ENCODE measurements around the gene MSANTD7.
"Not testable (repeated sequence)": the region's sequence is repeated elsewhere in the genome, so short reads cannot be mapped to it uniquely, and the experiment has no call there.

MSANTD7 gene, protein sequence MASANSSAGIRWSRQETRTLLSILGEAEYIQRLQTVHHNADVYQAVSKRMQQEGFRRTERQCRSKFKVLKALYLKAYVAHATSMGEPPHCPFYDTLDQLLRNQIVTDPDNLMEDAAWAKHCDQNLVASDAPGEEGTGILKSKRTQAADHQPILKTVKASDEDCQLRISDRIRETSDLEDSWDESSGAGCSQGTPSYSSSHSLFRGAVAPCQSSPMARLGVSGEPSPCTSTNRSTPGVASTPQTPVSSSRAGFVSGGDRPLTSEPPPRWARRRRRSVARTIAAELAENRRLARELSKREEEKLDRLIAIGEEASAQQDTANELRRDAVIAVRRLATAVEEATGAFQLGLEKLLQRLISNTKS

DNA sequence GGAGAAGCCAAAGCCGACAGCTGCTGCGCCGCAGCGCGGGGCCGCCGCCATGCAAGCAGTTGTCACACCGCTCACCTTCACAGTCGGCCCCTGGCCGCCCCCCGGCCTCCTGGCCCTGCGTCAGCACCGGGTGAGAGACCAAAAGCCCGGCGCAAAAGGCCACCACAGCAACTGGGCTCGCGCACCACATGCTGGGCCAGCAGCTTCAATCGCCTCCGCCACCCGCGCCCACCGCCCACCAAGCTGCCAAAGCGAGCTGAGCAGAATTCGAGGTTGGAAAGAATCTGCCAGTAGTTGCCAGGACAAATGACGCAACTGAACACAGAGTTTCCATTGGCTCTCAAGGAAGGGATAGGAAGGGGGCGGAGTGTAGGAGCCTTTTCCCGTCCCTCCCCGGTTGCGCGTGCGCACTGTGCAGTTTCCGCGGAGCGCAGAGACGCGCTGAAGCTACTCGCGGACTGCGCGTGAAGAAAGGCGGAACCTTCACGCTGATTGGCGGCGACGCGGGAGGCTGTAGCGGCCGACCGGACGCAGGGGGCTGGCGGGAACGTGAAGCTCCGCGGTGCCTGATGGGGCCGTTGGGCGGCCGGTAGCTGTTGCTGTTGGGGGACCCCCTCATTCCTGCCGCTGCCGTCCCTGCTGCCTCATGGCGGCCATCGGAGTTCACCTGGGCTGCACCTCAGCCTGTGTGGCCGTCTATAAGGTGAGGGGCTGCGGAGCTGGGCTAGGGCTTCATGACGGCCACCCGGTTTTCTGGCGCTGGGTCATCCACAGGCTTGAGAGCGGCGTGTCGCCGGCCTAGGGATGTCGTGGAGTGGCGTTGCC lies at the start of gene MSANTD7, which contains the start of the genes CDNF and HSPA14:
TSS of gene MSANTD7 (plus strand) at position 550 of the 825 bp plus-strand sequence. CDS start 3,979 bp downstream, outside the sequence.
TSS of gene CDNF (minus strand) at position 281 of the 825 bp plus-strand sequence. CDS start at position 190, 91 bp downstream.
TSS of gene HSPA14 (plus strand) at position 550 of the 825 bp plus-strand sequence. CDS start at position 647, 97 bp downstream.
- peak; percentile 99 for DNase-seq

DNA sequence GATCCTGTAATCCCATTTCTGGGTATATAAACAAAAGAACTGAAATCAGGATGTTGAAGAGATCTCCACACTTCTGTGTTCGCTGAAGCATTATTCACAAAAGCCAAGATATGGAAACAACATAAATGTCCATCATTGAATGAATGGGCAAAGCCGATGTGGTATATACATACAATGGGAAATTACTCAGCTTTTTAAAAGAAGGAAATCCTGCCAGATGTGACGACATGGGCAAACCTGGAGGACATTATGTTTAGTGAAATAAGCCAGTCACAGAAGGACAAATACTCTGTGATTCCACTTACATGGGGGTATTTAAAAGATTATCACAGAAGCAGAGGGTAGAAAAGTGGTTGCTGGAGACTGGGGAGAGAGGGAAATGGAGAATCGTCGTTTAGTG lies 39.5 kb upstream of the MSANTD7 start:
- DNase-seq: no peak

DNA sequence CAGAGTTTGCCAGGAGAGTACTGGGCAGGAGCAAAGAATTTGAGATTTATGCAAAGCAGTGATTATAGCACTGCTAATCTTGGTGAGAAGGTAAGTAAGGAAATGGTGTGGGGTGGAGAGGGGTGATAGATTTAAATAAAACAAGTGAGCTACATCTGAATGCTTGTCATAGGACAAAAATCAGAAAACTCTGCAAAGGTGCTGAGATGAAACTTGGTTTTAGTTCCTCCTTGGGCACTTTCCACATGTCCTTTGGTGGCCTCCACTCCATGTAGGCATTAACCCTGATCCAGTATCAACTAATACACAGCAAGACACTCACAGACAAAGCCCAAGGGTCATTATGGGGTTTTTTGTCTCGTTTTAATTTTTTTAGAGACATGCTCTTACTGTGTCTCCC lies 37.7 kb upstream of the MSANTD7 start:
- no peak for DNase-seq

DNA sequence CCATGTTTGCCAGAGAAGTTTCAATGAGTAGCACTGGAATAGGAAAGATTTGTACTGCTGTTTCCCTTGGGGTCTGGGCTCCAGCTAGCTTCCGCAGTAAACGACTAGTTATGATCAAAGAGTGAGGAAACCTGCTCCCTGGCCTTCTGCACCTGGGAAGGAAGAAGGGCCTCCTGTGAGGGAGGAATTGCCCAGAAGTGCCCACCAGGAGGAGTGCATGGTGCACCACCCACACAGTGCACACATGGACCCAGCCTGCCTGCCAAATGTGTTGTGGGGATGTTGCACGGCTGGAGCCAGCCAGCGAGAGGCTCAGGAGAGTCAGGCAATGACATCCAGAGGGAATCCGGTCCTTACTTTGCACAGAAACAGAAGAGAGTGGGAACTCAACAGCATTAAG lies 36.4 kb upstream of the MSANTD7 start:
- no peak for DNase-seq

DNA sequence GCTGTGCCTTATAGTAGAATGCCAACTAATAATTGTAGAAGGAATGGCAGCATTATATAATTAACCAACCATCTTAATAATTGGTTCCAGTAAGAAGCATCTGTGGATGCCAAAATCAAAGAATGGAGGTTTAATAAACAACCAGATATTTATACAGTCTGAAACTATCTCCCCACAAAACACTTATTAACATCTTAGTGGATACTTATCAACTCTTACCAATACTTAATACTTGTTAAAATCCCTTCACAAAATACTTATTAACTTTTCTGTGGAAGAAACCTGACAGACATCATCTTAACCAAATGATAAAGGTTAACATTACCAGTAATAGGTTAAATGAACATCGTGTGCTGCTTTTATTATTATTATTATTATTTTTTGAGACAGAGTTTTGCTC lies 34.3 kb upstream of the MSANTD7 start:
- no peak for DNase-seq

DNA sequence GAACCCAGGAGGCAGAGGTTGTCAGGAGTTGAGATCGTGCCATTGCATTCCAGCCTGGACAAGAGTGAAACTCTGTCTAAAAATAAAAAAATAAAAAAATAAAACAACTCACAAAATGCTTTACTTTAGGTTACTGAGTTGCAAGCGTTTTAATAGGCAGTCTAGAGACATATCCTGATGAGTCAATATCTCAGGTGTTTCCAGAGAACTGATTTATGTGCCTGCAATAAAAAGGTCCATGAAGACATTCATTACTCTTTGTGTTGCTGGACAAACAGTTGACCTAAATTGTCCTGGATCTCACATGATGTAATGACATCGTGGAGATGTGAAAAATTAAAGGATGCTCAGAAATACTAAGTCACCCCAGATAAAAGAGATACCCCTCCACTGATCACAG lies 31.8 kb upstream of the MSANTD7 start:
- no peak for DNase-seq

DNA sequence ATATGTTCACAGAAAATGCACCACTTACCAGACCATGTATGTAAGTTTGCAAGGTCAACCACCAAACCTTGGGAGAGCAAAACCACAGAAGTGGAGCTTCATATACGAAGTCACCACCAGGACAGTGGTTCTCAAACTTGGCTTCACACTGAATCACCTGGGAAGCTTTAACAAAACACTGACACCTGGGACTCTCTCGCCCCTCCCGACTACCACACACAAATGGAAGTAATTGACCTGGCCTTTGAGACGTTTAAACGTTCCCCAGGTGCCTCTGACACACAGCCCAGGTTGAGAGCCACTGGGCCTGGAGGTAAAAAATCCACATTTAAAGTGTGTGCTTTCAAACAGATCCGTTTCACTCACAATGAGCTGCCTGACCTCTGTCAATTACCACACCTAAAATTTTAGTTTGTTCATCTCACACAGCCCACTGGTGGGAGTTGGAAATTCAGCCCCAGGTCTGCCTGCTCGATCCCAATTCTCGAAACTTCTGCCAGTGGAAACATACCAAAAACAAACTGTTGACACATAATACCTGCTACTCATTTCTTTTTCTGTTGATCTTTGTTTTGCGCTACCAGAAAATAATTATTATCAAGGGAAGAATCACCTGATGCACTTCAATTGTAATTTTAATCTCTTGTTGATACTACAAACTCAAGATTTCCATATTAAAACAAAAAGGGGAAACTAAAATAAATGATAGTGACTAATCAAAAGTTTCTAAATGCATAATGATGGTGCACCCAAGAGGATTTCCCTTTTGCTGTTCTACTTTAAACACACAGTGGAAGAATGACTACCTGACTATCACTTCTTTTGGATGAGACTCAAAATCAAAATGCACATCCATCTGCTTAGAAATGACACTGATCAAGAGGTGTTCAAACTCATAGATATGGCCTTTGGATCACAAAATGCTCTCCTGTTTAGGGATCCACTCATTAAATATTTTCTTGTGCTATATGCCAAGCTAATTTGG lies 26.8 kb upstream of the MSANTD7 start:
- DNase-seq: no peak

DNA sequence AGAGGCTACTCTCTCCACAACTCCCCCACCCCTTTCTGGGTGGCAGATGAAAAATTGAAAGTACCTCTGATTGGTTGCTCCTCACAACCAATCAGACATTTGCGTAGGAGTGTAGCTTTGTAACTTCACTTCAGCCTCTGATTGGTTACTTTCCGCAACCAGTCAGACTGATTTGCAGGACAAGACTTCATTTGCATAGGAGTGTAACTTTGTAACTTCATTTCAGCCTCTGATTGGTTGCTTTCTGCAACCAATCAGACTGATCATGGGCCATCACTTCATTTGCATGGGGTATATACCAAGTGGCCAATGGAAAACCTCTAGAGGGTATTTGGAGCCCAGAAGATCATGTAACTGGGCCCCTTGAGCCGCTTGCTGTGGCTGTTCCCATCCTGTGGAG lies 25.8 kb upstream of the MSANTD7 start:
- no peak for DNase-seq

DNA sequence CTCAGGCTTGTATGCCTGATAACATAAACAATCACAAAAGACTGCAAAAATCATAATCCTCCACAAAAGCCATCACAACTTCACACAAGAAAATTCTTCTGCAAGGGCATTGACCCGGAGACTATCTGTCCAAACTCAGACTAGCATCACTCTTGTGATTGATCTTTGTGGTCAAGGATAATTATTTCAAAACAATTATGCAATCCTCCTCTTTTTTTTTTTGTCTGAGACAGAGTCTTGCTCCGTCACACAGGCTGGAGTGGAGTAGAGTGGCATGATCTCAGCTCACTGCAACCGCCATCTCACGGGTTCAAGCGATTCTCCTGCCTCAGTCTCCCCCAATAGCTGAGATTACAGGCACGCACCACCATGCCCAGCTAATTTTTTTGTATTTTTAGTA lies 22.4 kb upstream of the MSANTD7 start:
- DNase-seq: no peak

DNA sequence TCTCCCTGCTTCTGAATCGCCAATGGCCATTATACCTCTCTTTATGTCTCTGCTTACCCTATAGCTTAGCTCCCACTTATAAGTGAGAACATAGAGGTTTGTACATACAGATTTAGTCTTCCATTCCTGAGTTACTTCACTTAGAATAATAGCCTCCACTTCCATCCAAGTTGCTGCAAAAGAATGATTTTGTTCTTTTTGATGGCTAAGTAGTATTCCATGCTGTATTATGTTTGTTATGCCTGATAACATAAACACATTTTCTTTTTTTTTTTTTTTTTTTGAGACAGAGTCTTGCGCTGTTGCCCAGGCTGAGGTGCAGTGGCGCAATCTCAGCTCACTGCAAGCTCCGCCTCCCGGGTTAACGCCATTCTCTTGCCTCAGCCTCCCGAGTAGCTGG lies 21.4 kb upstream of the MSANTD7 start:
- DNase-seq: not testable (repeated sequence)

DNA sequence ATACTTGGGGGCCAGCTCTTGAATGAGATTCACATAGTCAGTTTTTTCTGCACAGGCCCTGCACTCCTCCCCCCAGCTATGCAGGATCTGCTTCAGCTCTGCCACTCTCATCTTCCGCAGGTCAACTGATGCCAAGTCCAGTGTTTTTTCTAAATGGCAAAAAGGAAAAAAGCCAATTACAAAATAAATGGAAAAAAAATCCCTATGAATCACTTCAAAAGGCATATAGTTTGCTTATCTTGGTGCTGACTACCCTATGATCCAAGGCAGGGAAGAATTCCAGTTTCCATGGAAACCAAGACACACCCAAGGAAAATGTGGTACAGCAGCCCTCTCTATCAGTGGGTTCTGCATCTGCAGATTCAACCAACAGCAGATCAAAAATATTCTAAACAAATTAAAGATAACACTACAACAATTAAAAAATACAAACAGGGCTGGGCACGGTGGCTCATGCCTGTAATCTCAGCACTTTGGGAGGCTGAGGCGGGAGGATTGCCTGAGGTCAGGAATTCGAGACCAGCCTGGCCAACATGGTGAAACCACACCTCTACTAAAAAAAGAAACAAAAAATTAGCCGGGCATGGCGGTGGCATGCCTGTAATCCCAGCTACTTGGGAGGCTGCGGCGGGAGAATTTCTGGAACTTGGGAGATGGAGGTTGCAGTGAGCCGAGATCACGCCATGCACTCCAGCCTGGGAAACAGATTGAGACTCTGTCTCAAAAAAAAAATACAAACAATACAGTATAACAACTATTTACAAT lies 17.9 kb upstream of the MSANTD7 start:
- peak; percentile 83 for DNase-seq

DNA sequence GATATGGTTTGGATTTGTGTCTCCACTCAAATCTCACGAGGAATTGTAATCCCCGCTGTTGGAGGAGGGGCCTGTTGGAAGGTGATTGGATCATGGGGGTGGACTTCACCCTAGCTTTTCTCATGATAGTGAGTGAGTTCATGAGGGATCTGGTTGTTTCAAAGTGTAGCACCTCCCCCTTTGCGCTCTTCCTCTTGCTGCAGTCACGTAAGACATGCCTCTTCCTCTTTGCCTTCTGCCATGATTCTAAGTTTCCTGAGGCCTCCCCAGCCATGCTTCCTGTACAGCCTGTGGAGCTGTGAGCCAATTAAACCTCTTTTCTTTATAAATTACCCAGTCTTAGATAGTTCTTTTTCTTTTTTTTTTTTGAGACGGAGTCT lies 17.3 kb upstream of the MSANTD7 start:
- no peak for DNase-seq

DNA sequence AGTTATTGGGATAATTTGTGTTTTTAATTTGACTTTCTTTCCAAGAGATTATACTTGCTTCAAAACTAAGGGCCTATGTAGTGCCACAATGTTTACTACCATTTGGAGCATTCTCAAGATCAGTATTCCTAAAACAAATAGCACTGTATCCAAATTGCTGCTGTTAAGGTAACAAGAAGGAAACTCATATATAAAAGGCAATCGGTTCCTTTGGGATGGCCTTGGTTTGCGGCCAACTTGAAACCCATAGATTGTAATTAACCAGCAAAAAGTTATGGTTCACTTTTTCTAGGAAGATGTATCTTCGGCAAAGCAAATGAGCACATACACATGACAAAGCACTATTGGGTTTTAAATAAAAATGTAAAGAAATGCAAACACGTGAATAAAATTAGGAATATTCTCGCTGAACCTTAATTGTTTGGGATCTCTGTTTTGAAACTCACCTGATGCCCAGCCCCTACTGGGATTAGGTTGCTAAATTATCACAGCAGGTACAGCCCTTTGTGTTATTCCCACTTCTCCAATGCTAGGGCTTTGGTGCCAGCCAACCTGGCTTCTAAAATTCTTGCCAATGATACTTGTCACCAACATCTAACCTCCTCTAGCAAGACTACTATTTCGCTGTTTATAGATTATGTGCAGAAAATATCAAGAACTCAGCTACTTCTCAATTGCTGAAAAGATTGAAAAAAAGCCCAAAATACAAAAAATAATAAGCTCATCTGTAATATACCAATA lies 16.3 kb upstream of the MSANTD7 start:
- no peak for DNase-seq

DNA sequence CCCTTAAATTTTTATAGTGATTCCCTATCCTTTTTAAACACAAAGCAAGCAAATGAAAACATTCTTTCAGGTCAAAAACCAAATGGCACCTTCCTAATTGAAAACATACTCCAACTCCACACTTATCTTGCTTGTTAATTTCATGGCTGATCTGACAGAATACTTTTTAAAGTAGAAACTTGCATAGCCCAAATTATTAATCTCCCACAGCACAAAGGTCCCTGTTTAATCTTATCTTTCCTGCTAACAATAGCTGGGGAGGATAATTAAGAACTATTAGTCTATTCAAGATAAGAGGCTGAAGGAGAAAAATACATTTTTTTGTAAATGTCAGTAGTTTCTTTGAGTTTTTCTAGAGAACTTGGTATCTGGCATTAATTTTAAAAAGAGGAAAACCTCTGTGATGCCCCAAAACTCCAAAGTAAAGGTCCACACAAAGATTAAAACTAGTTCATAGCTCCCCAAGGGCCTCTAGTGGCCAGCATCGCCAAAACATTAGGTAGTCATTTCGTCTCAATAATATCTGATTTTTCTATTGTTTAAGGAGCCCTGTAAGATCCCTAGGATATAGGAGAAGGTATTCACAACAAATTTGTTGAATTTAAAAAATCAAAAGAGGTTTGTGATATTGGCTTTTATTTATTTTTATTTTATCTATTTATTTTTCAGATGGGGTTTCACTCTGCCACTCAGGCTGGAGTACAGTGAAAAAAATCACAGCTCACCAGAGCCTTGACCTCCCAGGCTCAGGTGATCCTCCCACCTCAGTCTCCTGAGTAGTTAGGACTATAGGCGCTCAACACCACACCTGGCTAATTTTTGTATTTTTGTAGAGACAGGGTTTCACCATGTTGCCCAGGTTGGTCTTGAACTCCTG lies 15.0 kb upstream of the MSANTD7 start:
- DNase-seq: peak; percentile 34

DNA sequence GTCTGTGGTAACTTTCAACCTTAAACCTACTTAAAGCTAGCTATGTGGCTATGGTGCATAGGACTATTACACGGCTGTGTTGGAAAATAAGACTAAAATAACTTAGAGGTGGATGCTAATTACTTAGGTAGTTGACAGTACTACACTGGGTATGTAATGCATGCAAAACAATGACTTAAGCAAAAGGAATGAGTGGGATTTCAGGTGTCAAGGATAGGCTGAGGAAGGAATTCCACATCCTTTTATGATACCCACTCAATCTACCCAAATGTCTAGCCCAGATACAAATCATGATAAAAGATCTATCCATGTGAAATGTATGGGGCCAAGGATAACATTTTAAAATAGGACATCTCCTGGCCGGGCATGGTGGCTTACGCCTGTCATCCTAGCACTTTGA lies 14.1 kb upstream of the MSANTD7 start:
- no peak for DNase-seq

DNA sequence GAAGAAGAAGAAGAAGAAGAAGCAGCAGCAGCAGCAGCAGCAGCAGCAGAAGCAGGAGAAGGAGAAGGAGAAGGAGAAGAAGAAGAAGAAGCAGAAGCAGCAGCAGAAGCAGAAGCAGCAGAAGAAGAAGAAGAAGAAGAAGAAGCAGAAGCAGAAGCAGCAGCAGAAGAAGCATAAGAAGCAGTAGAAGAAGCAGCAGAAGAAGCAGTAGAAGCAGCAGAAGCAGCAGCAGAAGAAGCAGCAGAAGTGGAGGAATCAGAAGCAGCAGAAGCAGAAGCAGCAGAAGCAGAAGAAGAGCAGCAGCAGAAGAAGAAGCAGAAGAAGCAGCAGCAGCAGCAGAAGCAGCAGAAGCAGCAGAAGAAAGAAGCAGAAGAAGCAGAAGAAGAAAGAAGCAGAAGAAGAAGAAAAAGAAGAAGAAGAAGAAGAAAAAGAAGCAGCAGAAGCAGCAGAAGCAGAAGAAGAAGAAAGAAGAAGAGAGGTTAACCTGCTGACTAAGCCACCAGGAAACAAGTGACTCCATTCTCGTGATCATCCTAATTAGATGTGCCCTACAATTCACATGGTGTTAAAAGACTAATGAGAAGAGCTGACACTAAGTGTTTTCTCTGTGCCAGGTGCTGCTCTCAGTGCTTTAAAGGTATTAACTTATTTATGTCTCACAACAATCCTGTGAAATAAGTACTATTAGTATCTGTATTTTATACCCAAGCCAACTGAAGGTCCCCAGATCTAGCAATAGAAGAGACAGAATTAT lies 11.9 kb upstream of the MSANTD7 start:
- no peak for DNase-seq

DNA sequence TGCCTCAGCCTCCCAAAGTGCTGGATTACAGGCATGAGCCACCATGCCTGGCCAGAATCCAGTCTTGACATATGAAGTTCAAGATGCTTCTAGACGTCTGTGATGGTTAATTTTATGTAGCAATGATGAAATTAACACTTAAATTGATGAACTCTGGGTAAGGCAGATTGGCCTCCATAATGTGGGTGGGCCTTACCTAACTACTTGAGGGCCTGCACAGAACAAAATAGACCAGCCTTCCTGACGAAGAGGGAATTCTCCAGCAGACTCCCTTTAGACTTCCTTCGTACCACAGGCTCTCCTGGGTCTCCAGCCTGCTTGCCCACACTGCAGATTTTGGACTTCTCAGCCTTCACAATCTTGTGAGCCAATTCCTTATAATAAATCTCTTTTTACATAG lies 5.0 kb upstream of the MSANTD7 start:
- no peak for DNase-seq

DNA sequence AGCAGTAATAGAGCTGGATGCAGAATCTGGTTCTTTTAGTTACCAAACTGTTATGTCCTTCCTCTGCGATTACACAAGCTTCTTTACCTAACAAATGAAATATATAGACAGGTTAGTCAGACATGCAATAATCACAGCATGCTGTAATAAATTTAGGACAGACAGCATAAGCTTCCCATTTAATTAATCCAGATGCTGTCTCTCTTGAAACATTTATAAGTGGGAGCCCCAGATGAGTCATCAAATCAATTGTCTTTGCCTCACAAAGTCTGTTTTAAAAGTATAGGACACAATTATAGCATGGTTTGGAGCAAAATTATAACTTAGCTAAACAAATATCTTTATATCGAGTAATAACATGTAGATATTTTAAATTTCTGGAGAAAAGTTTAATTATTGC lies 1.9 kb upstream of the MSANTD7 start:
- DNase-seq: no peak

DNA sequence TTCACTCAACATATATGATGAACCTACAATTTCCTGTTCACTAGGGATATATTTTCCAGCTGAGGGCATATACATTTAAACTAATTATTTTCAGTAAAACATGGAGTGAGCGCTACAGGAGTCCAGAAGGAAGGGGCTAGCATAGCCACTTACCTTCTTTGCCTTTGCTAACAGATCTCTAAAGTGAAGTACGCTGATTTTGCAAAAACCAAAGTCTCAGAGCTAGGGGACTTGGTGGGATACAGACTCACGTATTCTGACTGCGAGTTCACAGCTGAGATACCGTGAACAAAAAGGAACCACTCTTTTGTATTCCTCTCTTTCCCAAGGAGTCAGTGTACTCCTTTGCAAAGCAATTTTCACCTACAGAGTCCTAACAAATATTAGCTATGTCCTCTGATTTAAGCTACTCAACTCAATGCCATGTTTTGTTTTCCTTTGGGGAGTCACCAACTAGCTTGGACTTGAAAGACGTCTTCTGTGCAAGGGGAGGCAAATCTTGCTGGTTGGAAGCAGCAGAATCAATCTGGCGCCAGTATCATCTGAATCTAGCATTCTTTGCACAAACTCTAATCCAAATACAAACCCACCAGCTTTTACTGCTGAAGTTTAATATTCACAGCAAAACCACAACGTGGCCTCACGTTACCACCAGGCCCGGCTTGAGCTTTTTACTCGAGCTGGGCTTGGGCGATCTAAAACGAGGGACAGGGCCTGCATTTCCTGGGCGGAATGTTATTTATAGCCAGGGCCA lies 926 bp upstream of the MSANTD7 start:
- peak; percentile 16 for DNase-seq

Data from amniotic stem cell (primary cell).